ENCODE data around the gene MITF. TPM values are rescaled to one million over a fixed set of nuclear protein-coding genes. Genes with fewer than 3 reads are reported as not detected.

The MITF gene
- total RNA-seq, 1 donor from 2014 or later, result 19.4 TPM

- H3K4me3 Mint-ChIP-seq (ENCODE audit: low read depth), result no peak overlapping the region
- H3K27ac Mint-ChIP-seq, result peak overlapping the region; percentile 21
- H3K4me1 Mint-ChIP-seq (ENCODE audit: low read depth), result peaks cover 10% of the 10 kb centered on the region
- peaks cover 2% of the 10 kb centered on the region for H3K36me3 Mint-ChIP-seq (ENCODE audit: insufficient read depth)
- no peaks in the 10 kb centered on the region for H3K27me3 Mint-ChIP-seq
- TF ChIP-seq, protein P1, sequence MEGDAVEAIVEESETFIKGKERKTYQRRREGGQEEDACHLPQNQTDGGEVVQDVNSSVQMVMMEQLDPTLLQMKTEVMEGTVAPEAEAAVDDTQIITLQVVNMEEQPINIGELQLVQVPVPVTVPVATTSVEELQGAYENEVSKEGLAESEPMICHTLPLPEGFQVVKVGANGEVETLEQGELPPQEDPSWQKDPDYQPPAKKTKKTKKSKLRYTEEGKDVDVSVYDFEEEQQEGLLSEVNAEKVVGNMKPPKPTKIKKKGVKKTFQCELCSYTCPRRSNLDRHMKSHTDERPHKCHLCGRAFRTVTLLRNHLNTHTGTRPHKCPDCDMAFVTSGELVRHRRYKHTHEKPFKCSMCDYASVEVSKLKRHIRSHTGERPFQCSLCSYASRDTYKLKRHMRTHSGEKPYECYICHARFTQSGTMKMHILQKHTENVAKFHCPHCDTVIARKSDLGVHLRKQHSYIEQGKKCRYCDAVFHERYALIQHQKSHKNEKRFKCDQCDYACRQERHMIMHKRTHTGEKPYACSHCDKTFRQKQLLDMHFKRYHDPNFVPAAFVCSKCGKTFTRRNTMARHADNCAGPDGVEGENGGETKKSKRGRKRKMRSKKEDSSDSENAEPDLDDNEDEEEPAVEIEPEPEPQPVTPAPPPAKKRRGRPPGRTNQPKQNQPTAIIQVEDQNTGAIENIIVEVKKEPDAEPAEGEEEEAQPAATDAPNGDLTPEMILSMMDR (IDR thresholded peaks at IDR 0.05; ENCODE audit: unreplicated experiment), result no peak
- H3K9me3 Mint-ChIP-seq (ENCODE audit: low read depth), result peaks cover 2% of the 10 kb centered on the region
- DNase-seq (ENCODE audit: low spot score, unreplicated experiment), result no peak
These were observed 259.5 kb downstream of the MITF start for GRCh38 chr3:69998759-69999139.

DNA sequence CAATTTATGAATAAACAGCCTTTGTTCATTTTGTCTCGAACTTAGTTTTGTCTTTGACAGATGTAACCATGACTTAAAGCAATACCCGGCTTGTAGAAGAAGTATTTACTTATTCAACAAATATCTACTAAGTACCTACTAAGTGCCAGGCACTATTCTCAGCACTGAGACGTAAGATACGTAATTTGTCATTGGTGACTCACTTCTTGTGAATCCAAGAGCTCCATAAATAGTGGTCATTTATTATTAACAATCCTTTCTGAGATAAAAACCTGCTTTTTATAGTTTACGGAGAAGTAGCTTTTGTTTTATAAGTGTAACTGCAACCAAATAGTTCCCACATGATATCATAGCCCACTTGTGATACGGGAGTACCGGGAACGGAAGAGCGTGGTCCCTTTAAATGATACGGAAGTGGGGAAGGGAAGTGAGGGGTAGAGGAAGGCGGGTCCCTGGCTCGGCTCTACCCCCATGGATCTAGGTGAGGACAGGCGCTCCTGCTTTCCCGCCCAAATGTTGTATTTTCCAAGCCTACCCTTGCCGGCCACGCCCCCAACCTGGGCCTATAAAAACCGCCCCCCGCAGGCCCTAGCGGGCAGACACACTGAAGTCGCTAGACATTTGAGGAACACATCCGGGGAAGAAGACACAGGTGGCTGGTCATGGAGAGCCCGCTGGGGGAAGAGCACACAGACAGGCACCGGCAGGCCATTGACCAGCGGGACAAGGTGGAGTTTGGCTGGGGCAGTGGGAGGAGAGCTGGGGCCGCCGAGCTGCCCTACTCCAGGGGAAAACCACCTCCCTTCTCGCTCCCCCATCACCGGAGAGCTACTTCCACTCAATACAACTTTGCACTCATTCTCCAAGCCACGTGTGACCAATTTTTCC lies 260.1 kb downstream of the MITF start, which contains the start of gene SAMMSON:
SAMMSON (plus strand) TSS at position 594 of the 888 bp plus-strand sequence.
- Mint-ChIP-seq H3K9me3 (ENCODE audit: low read depth) (peaks cover 2% of the 10 kb centered on the region), H3K4me3 (ENCODE audit: low read depth) (no peak within 1 kb of the TSS), H3K4me1 (ENCODE audit: low read depth) (peaks cover 10% of the 10 kb centered on the region), H3K27ac (peak within 1 kb of the TSS; percentile 21), H3K36me3 (ENCODE audit: insufficient read depth) (peaks cover 2% of the 10 kb centered on the region), H3K27me3 (no peaks in the 10 kb centered on the region)
- DNase-seq (ENCODE audit: low spot score, unreplicated experiment), result no peak
- TF ChIP-seq, protein P1 (IDR thresholded peaks at IDR 0.05; ENCODE audit: unreplicated experiment), result no peak

- no peak overlapping the region for H3K27ac Mint-ChIP-seq
- no peak overlapping the region for H3K4me3 Mint-ChIP-seq (ENCODE audit: low read depth)
These were observed 260.8 kb downstream of the MITF start for GRCh38 chr3:70000028-70000410.

DNA sequence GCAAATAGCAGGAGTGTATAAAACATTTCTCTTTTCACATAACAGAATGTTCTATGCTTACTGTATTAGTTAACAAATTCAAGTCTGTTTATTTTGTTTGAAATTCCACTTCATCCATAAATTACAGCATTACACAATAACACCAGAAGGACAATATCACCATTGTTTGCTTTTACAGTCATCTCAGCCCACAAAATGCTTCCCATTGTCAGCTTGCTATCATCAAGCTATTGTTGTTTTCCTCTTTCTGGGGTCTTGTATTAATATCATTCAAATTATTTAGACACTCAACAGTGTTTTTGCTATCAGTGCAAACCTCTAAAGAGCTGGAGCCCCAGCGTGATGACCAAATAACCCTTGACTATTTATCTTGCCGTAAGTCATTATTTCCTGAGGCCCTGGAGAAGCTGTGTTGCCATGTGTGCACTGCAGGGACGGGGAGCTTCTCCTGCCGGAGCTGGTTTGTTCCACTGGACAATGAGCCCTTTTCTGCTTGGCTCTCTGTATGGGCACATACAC lies 261.4 kb downstream of the MITF start:
- Mint-ChIP-seq H3K27me3 (no peaks in the 10 kb centered on the region), H3K27ac (no peak overlapping the region), H3K36me3 (ENCODE audit: insufficient read depth) (peaks cover 2% of the 10 kb centered on the region), H3K9me3 (ENCODE audit: low read depth) (peaks cover 2% of the 10 kb centered on the region), H3K4me1 (ENCODE audit: low read depth) (peaks cover 10% of the 10 kb centered on the region), H3K4me3 (ENCODE audit: low read depth) (no peak overlapping the region)
- TF ChIP-seq, protein P1 (IDR thresholded peaks at IDR 0.05; ENCODE audit: unreplicated experiment), result no peak
- DNase-seq (ENCODE audit: low spot score, unreplicated experiment), result no peak

More at GRCh38 chr3:70000028-70000410, 260.8 kb downstream of the MITF start:
- DNase-seq (ENCODE audit: low spot score, unreplicated experiment), result no peak
- Mint-ChIP-seq H3K9me3 (ENCODE audit: low read depth) (peaks cover 2% of the 10 kb centered on the region), H3K4me1 (ENCODE audit: low read depth) (peaks cover 10% of the 10 kb centered on the region), H3K27me3 (no peaks in the 10 kb centered on the region), H3K36me3 (ENCODE audit: insufficient read depth) (peaks cover 2% of the 10 kb centered on the region)
- TF ChIP-seq, protein P1 (IDR thresholded peaks at IDR 0.05; ENCODE audit: unreplicated experiment), result no peak

- TF ChIP-seq, protein P1 (IDR thresholded peaks at IDR 0.05; ENCODE audit: unreplicated experiment), result no peak
- Mint-ChIP-seq H3K27ac (no peak overlapping the region), H3K4me3 (ENCODE audit: low read depth) (no peak overlapping the region), H3K9me3 (ENCODE audit: low read depth) (peaks cover 2% of the 10 kb centered on the region), H3K27me3 (no peaks in the 10 kb centered on the region), H3K36me3 (ENCODE audit: insufficient read depth) (peaks cover 2% of the 10 kb centered on the region), H3K4me1 (ENCODE audit: low read depth) (peaks cover 10% of the 10 kb centered on the region)
- DNase-seq (ENCODE audit: low spot score, unreplicated experiment), result no peak
These were observed 263.9 kb downstream of the MITF start for GRCh38 chr3:70003119-70003518.

Data from progenitor cell of endocrine pancreas (in vitro differentiated cells).